Activated CD8-positive, alpha-beta memory T cell treated with anti-CD3 and anti-CD28 coated beads for 24 hours (primary cell): ENCODE data around the gene DENND6B.

Experiments used
- DNase-seq: peaks from one replicate; pipeline ENCODE4 v3.0.0-alpha.2; 2020

The DENND6B gene

GRCh38 chr22:50302041-50302541 is 24.7 kb downstream of the DENND6B start:
- DNase-seq = no peak

- DNase-seq = no peak
Observed at GRCh38 chr22:50301581-50301991, 25.2 kb downstream of the DENND6B start.

GRCh38 chr22:50300620-50301257 is 26.1 kb downstream of the DENND6B start:
- no peak for DNase-seq

GRCh38 chr22:50299785-50300619 is 26.8 kb downstream of the DENND6B start:
- no peak for DNase-seq

- DNase-seq = no peak
Observed at GRCh38 chr22:50298937-50299784, 27.7 kb downstream of the DENND6B start.

GRCh38 chr22:50298266-50298637 is 28.6 kb downstream of the DENND6B start:
- DNase-seq = no peak

GRCh38 chr22:50297510-50298265 is 29.1 kb downstream of the DENND6B start:
- no peak for DNase-seq

- no peak for DNase-seq
Observed at GRCh38 chr22:50296658-50297490, 29.9 kb downstream of the DENND6B start.

- no peak for DNase-seq
Observed at GRCh38 chr22:50294319-50294656, 32.5 kb downstream of the DENND6B start.

- no peak for DNase-seq
Observed at GRCh38 chr22:50293441-50294318, 33.1 kb downstream of the DENND6B start.

GRCh38 chr22:50292643-50293440 is 34.0 kb downstream of the DENND6B start:
- no peak for DNase-seq

GRCh38 chr22:50289942-50290630 is 36.7 kb downstream of the DENND6B start:
- no peak for DNase-seq

- DNase-seq = no peak
Observed at GRCh38 chr22:50289151-50289941, 37.5 kb downstream of the DENND6B start.

- DNase-seq = no peak
Observed at GRCh38 chr22:50287731-50288130, 39.1 kb downstream of the DENND6B start.

- DNase-seq = no peak
Observed at GRCh38 chr22:50286701-50287318, 40.0 kb downstream of the DENND6B start.

- DNase-seq = no peak
Observed at GRCh38 chr22:50286275-50286674, 40.5 kb downstream of the DENND6B start.

GRCh38 chr22:50285568-50286229 is 41.1 kb downstream of the DENND6B start:
- DNase-seq = no peak
